C4-2B (cell line): ENCODE data around the gene PMPCB.
A peak's percentile ranks its signal among the peaks of the same experiment; 100 is the strongest.

Source experiments
- H3K27ac ChIP-seq: fragments of 450-650 bp; 2 replicates; pipeline ENCODE4 v1.5.1; 2017
- ZFX ChIP-seq: fragments of 450-650 bp; IDR thresholded peaks from 2 replicates; pipeline ENCODE4 v1.6.1; 2017
- TF ChIP-seq, protein P1 (sequence below): fragments of 450-650 bp; conservative IDR thresholded peaks from 2 replicates; pipeline ENCODE4 v1.5.1; 2017; ENCODE audit warnings: mild to moderate bottlenecking

Gene PMPCB

GRCh38 chr7:103292122-103292521, 5.1 kb upstream of the PMPCB start:
- TF ChIP-seq, protein P1, sequence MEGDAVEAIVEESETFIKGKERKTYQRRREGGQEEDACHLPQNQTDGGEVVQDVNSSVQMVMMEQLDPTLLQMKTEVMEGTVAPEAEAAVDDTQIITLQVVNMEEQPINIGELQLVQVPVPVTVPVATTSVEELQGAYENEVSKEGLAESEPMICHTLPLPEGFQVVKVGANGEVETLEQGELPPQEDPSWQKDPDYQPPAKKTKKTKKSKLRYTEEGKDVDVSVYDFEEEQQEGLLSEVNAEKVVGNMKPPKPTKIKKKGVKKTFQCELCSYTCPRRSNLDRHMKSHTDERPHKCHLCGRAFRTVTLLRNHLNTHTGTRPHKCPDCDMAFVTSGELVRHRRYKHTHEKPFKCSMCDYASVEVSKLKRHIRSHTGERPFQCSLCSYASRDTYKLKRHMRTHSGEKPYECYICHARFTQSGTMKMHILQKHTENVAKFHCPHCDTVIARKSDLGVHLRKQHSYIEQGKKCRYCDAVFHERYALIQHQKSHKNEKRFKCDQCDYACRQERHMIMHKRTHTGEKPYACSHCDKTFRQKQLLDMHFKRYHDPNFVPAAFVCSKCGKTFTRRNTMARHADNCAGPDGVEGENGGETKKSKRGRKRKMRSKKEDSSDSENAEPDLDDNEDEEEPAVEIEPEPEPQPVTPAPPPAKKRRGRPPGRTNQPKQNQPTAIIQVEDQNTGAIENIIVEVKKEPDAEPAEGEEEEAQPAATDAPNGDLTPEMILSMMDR: no peak
- no peak for TF ChIP-seq ZFX
- H3K27ac ChIP-seq: no peak overlapping the region

DNA sequence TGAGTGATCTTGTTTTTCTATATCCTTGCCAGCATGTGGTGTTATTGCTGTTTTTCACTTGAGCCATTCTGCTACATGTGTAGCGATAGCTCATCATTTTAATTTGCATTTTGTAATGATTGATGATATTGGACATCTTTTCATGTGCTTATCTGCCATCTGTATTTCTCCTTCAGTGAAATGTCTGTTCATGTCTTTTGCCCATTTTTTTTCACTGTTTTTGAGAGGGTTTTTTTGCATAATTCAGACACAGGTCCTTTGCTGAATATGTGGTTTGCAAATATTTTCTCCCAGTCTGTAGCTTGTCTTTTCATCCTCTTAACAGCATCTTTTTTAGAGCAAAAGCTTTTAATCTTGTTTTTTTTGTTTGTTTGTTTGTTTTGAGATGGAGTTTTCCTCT, 3.7 kb upstream of the PMPCB start:
- no peak overlapping the region for H3K27ac ChIP-seq
- TF ChIP-seq ZFX: no peak
- TF ChIP-seq, protein P1: no peak

- peak overlapping the region; percentile 99 for H3K27ac ChIP-seq
- TF ChIP-seq, protein P1: no peak
- 0 out of 2 replicates have a peak, but pooled peaks have one; percentile 42 for TF ChIP-seq ZFX
Measured at GRCh38 chr7:103297837-103298179, 573 bp downstream of the PMPCB start.

DNA sequence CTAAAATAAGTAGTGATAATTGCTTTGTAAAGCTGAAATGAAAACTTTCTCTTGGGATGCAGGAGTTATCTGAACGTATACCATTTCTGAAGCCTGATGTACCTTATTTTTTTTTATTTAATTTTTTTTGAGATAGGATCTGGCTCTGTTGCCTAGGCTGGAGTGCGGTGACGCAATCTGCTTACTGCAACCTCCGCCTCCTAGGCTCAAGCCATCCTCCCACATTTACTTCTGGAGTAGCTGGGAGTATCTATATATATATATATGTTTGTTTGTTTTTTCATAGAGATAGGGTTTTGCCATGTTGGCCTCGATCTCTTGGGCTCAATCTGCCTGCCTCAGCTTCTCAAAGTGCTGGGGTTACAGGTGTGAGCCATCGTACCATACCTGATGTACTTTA, 2.4 kb downstream of the PMPCB start:
- TF ChIP-seq, protein P1: no peak
- no peak for TF ChIP-seq ZFX
- H3K27ac ChIP-seq: no peak overlapping the region

DNA sequence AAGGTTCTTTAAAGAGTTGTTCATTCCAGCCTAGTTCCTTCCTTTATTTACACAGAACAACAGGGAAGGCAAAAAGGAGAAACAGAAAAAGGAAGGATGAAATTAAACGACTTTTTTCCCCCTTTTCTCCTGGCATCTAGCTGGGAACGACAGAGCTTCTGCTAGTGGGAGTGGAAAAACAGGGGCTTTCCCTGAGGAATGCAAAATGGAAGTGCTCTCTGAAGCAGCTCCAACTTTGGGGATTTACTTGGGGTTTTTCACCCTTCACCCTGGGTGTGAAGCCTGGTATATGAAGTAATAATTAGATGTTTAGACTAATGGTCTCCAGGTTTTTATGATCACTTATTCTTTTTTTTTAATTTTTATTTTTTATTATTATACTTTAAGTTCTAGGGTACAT, 4.2 kb downstream of the PMPCB start:
- no peak overlapping the region for H3K27ac ChIP-seq

GRCh38 chr7:103307503-103308231, 10.4 kb downstream of the PMPCB start:
- peak overlapping the region; percentile 21 for H3K27ac ChIP-seq
- no peak for TF ChIP-seq ZFX
- TF ChIP-seq, protein P1: no peak

More for the DNA sequence above, 4.2 kb downstream of the PMPCB start:
- TF ChIP-seq ZFX: no peak

- H3K27ac ChIP-seq: no peak overlapping the region
- TF ChIP-seq, protein P1: no peak
Measured at GRCh38 chr7:103314852-103315251, 17.6 kb downstream of the PMPCB start.

DNA sequence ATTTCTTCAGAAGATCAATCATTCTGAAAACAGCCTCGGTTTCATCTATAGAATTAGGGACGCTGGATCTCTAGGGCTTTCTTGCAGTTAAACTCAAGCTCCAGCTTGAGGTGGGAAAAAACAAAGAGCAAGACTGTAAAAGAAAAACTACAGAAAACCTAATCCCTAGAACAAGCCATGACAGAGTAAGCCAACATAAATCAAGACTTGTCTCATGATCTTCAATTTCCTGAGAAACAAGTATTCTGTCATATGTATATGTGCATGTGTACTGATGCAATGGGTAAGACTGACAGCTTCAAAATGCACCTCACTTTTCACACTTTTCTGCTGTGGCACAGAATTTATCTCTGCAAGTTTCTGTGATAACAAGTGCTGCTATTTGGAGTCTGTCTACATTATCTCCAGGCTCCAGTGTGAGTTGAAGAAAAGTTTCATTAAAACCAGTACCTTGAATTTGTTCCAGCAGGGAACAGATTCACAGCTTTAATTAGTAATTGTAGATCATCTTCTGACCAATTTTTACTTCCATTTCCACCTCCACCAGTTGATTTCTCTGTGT, 19.2 kb downstream of the PMPCB start:
- no peak overlapping the region for H3K27ac ChIP-seq
- TF ChIP-seq, protein P1: no peak
- no peak for TF ChIP-seq ZFX
